Cardiac fibroblast (primary cell): ENCODE measurements around the gene C16orf90.

Experiments used
- DNase-seq, 2 donors: peaks; one replicate each; pipeline versions ENCODE4 v3.0.0 to v3.0.0-alpha.2; 2010; ENCODE audit warnings: low read depth in 2 of 2
- H3K4me3 ChIP-seq, 2 donors: replicated peaks in 1 of 2; 1 replicate in 1 of 2; 2 replicates in 1 of 2; pipeline ENCODE4 v1.5.1; 2011; ENCODE audit warnings: low read depth in 2 of 2, low read length in 2 of 2, mild to moderate bottlenecking in 2 of 2, moderate library complexity in 1 of 2
- CTCF ChIP-seq: IDR thresholded peaks from one replicate; pipeline ENCODE4 v1.5.1; 2011; ENCODE audit warnings: low read depth, mild to moderate bottlenecking, low read length, inconsistent platforms

Gene C16orf90

GRCh38 chr16:3485097-3485745 is 10.1 kb downstream of the C16orf90 start:
- no peak for DNase-seq
- no peak for TF ChIP-seq CTCF
- no peak overlapping the region for H3K4me3 ChIP-seq

DNA sequence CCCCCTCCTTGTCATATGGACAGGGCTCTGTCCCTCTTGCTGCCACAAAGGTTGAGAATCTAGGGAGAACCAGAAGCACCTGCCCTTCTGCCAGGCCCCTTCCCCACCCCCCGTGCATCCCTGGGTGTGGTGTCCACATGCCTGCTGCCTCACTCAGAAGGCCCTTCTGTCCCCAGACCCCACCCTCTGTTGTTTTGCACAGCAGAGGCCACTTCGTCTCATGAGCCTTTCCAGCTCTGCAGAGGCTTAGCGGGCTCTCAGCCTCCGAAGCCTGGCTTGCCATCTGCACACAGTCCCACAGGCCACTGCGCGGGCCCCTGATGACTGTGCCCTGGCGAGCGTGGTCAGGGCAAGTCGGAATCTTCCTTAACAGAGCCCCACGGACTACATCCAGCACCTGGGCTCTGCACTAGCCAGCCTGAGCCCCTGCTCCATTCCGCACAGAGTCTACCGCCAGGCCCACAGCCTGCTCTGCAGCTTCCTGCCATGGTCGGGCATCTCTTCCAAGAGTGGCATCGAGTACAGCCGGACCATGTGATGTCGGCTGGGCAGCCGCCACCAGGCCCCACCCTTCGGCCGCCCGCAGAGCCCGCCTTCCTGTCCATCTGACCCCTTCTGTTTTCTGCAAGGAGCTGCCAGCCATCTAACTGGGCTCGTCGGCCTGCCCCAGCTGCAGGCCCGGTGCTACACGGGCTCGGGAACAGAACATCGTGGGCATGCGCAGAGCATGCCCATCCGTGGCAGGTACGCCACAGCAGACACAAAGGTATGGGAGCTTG is 10.8 kb downstream of the C16orf90 start:
- H3K4me3 ChIP-seq: no peak overlapping the region
- DNase-seq: no peak
- TF ChIP-seq CTCF: no peak

GRCh38 chr16:3482659-3483241 is 12.5 kb downstream of the C16orf90 start:
- H3K4me3 ChIP-seq: no peak overlapping the region
- no peak for DNase-seq
- TF ChIP-seq CTCF: no peak

- DNase-seq: no peak
- TF ChIP-seq CTCF: no peak
- H3K4me3 ChIP-seq: no peak overlapping the region
Observed at GRCh38 chr16:3481696-3482658, 13.3 kb downstream of the C16orf90 start.

- DNase-seq: no peak
- TF ChIP-seq CTCF: no peak
- H3K4me3 ChIP-seq: no peak overlapping the region
Observed at GRCh38 chr16:3480901-3481695, 14.2 kb downstream of the C16orf90 start.
